Measurements from ENCODE around the gene GFOD1. TPM values are rescaled to one million over a fixed set of nuclear protein-coding genes. Genes with fewer than 3 reads are reported as not detected.

Gene GFOD1
- total RNA-seq, 4 donors from 2014 or later, result 16.1 to 30.7 (median 22.9) TPM

- H3K9me3 ChIP-seq, result no peaks in the 10 kb centered on the region
- 50 to 67% methylated on average over 4 of the region's 4 CpGs for whole genome bisulfite sequencing, 2 donors
- H3K36me3 ChIP-seq, result no peaks in the 10 kb centered on the region
- H3K4me1 ChIP-seq, result peaks cover 0 to 8% (median 7%) of the 10 kb centered on the region in 3 donors
- no peak overlapping the region for H3K27ac ChIP-seq
- H3K27me3 ChIP-seq, result no peaks in the 10 kb centered on the region
- intact Hi-C loops (cut with DNase I), result loop anchor here (5.0 kb wide), 1 partner anchor 195 kb away; no protein-coding TSS in a partner anchor
- DNase-seq, result no peak
- TF ChIP-seq POLR2A (IDR thresholded peaks at IDR 0.05) (no peak), CTCF (IDR thresholded peaks at IDR 0.05) (no peak)
- H3K4me3 ChIP-seq, result no peak overlapping the region
Observed at GRCh38 chr6:13531956-13532355, 44.6 kb upstream of the GFOD1 start.

- H3K4me1 ChIP-seq, result peaks cover 0 to 26% (median 20%) of the 10 kb centered on the region in 3 donors
- TF ChIP-seq CTCF (IDR thresholded peaks at IDR 0.05) (no peak), POLR2A (IDR thresholded peaks at IDR 0.05) (no peak)
- 89 to 90% methylated on average over 7 of the region's 8 CpGs for WGBS, 2 donors
- DNase-seq, result no peak
- H3K27ac ChIP-seq, result no peak overlapping the region
- no peaks in the 10 kb centered on the region for H3K27me3 ChIP-seq
- H3K36me3 ChIP-seq, result no peaks in the 10 kb centered on the region
- H3K9me3 ChIP-seq, result no peaks in the 10 kb centered on the region
- intact Hi-C loops (cut with DNase I), result no loop called here
- no peak overlapping the region for H3K4me3 ChIP-seq
Observed at GRCh38 chr6:13528777-13529343, 41.5 kb upstream of the GFOD1 start.

- H3K4me3 ChIP-seq, result no peak overlapping the region
- DNase-seq, result no peak
- H3K27ac ChIP-seq, result peak overlapping the region in 1 of 4 donors; percentile 80
- peaks cover 0 to 26% (median 20%) of the 10 kb centered on the region in 3 donors for H3K4me1 ChIP-seq
- intact Hi-C loops (cut with DNase I), result no loop called here
- no peaks in the 10 kb centered on the region for H3K9me3 ChIP-seq
- no peaks in the 10 kb centered on the region for H3K27me3 ChIP-seq
- TF ChIP-seq POLR2A (IDR thresholded peaks at IDR 0.05) (no peak), CTCF (IDR thresholded peaks at IDR 0.05) (no peak)
- WGBS, 2 donors, result 59 to 71% methylated on average over 3 of the region's 3 CpGs
- no peaks in the 10 kb centered on the region for H3K36me3 ChIP-seq
Observed at GRCh38 chr6:13528232-13528631, 40.8 kb upstream of the GFOD1 start.

- Histone ChIP-seq H3K36me3 (no peaks in the 10 kb centered on the region), H3K9me3 (no peaks in the 10 kb centered on the region), H3K27me3 (no peaks in the 10 kb centered on the region), H3K27ac (peak overlapping the region in 3 of 4 donors; percentile 61 to 80 (median 61)), H3K4me3 (no peak overlapping the region), H3K4me1 (peaks cover 0 to 26% (median 20%) of the 10 kb centered on the region in 3 donors)
- no peak for TF ChIP-seq POLR2A (IDR thresholded peaks at IDR 0.05)
- TF ChIP-seq CTCF (IDR thresholded peaks at IDR 0.05), result no peak
- intact Hi-C loops (cut with DNase I), result no loop called here
- WGBS, 2 donors, result 85 to 87% methylated on average over 4 of the region's 4 CpGs
- no peak for DNase-seq
Observed at GRCh38 chr6:13527671-13528056, 40.3 kb upstream of the GFOD1 start.

GRCh38 chr6:13526727-13527670 is 39.6 kb upstream of the GFOD1 start:
- Histone ChIP-seq H3K27me3 (no peaks in the 10 kb centered on the region), H3K36me3 (no peaks in the 10 kb centered on the region), H3K4me3 (no peak overlapping the region), H3K9me3 (no peaks in the 10 kb centered on the region), H3K27ac (peak overlapping the region; percentile 61 to 85 (median 70)), H3K4me1 (peaks cover 0 to 26% (median 20%) of the 10 kb centered on the region in 3 donors)
- no peak for DNase-seq
- 49 to 74% methylated on average over 13 to 14 of the region's 17 CpGs for WGBS, 2 donors
- TF ChIP-seq CTCF (IDR thresholded peaks at IDR 0.05) (no peak), POLR2A (IDR thresholded peaks at IDR 0.05) (no peak)
- intact Hi-C loops (cut with DNase I), result no loop called here

Data from esophagus squamous epithelium (tissue), 5 donors.